GM20431 (cell line): ENCODE measurements around the gene ACSS1.

Experiments
- in situ Hi-C: fragments of 300-500 bp; cut with MseI, MboI; formaldehyde crosslinking; loops from one replicate; pipeline ENCODE4 v1.15.0; 2020; ENCODE audit warnings: low sequenced_read_pairs; ENCODE audit not compliant: unreplicated experiment

The ACSS1 gene

GRCh38 chr20:25049261-25050060 is 8.5 kb downstream of the ACSS1 start:
- in situ Hi-C loops, result no loop called here

- in situ Hi-C loops, result no loop called here
These were observed 9.4 kb downstream of the ACSS1 start for GRCh38 chr20:25048519-25048952.

- in situ Hi-C loops, result no loop called here
These were observed 10.2 kb downstream of the ACSS1 start for GRCh38 chr20:25047766-25048165.

- in situ Hi-C loops, result no loop called here
These were observed 10.9 kb downstream of the ACSS1 start for GRCh38 chr20:25046736-25047666.

- in situ Hi-C loops, result no loop called here
These were observed 11.7 kb downstream of the ACSS1 start for GRCh38 chr20:25046181-25046641.

GRCh38 chr20:25045343-25045712 is 12.6 kb downstream of the ACSS1 start:
- in situ Hi-C loops, result no loop called here

- in situ Hi-C loops, result no loop called here
These were observed 13.1 kb downstream of the ACSS1 start for GRCh38 chr20:25044660-25045342.

- in situ Hi-C loops, result no loop called here
These were observed 13.7 kb downstream of the ACSS1 start for GRCh38 chr20:25044261-25044560.

- in situ Hi-C loops, result no loop called here
These were observed 14.3 kb downstream of the ACSS1 start for GRCh38 chr20:25043499-25044260.

- in situ Hi-C loops, result no loop called here
These were observed 15.1 kb downstream of the ACSS1 start for GRCh38 chr20:25042531-25043498.

GRCh38 chr20:25041813-25042530 is 16.0 kb downstream of the ACSS1 start:
- in situ Hi-C loops, result no loop called here

- in situ Hi-C loops, result no loop called here
These were observed 17.5 kb downstream of the ACSS1 start for GRCh38 chr20:25040438-25040831.

- in situ Hi-C loops, result no loop called here
These were observed 18.1 kb downstream of the ACSS1 start for GRCh38 chr20:25039697-25040437.

- in situ Hi-C loops, result no loop called here
These were observed 19.3 kb downstream of the ACSS1 start for GRCh38 chr20:25038591-25039015.

GRCh38 chr20:25038103-25038410 is 19.9 kb downstream of the ACSS1 start:
- in situ Hi-C loops, result no loop called here

GRCh38 chr20:25037288-25038102 is 20.4 kb downstream of the ACSS1 start:
- in situ Hi-C loops, result no loop called here
